H1 (cell line): ENCODE measurements around the gene ASIC2. TPM values are rescaled to one million over a fixed set of nuclear protein-coding genes. Genes with fewer than 3 reads are reported as not detected.

Source experiments
- CTBP2 ChIP-seq: IDR thresholded peaks from 2 replicates; pipeline ENCODE4 v1.7.0; 2011; ENCODE audit warnings: borderline replicate concordance, mild to moderate bottlenecking, moderate library complexity, mixed read lengths, low read length; ENCODE audit not compliant: insufficient read depth, insufficient read length
- RAD21 ChIP-seq, 2 experiments: IDR thresholded peaks in 1 of 2; conservative IDR thresholded peaks in 1 of 2; 2 replicates each; pipeline ENCODE4 v1.6.1; 2011; ENCODE audit warnings: low read depth in 2 of 2, low read length in 2 of 2, improper control_type of control experiment in 1 of 2, inconsistent platforms in 1 of 2, mild to moderate bottlenecking in 1 of 2, moderate library complexity in 1 of 2
- YY1 ChIP-seq: IDR thresholded peaks from 2 replicates; pipeline ENCODE4 v1.6.1; 2011; ENCODE audit warnings: low read depth, mild to moderate bottlenecking, low read length
- polyA plus RNA-seq, 7 experiments: library from polyadenylated mRNA; depleted of rRNA in 3 of 7; stranded (reverse) in 5 of 7; unstranded in 2 of 7; fragments of >200 nt in 5 of 7; fragments of 200-250 nt in 2 of 7; gene quantifications; 1 replicate in 5 of 7; 2 replicates in 1 of 7; 4 replicates in 1 of 7; pipeline versions ENCODE4 v1.2.1 to v1.2.3, GENCODE V29; 2011 to 2013; ENCODE audit warnings: missing spikeins in 2 of 7, mixed read lengths in 2 of 7
- total RNA-seq: library from RNA; stranded (reverse); fragmentation: NEBNext Ultra II Directional; extraction: Animal tissue kit (Norgen Biotek cat#: 25700); gene quantifications from 2 replicates; pipeline ENCODE4 v1.2.1, GENCODE V29; 2021

ASIC2 gene
- total and polyA plus RNA-seq, 2 of the 8 experiments (the other 6 are each of a cell fraction or from before 2014, with no cell fraction given), result 0.86 to 1.2 TPM

DNA sequence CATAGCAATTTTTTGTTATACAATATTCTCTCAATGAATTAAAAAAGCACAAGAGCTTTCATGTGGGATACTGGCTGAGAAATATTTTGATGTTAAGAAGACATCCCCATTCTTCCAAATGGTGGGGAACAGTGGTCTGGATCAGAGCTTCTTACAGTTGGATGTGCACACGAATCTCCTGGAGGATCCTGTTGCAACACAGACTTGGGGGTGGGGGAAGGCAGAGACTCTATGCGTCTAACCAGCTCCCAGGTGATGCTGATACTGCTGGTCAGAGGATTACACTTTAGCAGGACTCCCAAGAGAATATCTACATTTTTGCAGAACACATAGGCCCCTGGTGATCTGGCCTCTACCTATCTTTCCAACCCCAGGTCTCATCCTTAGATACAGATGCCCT is 193.2 kb downstream of the ASIC2 start (continued):
- TF ChIP-seq RAD21 (IDR thresholded peaks at IDR 0.05 in 1 of 2, conservative IDR thresholded peaks at IDR 0.05 in 1 of 2; ENCODE audit: low read depth in 2 of 2, low read length in 2 of 2), result no peak
- TF ChIP-seq CTBP2, result no peak
- TF ChIP-seq YY1, result no peak
